ENCODE data around the gene ABCG8.
A peak's percentile ranks its signal among the peaks of the same experiment; 100 is the strongest.
"Not testable (repeated sequence)": the region's sequence is repeated elsewhere in the genome, so short reads cannot be mapped to it uniquely, and the experiment has no call there.

ABCG8 gene

DNA sequence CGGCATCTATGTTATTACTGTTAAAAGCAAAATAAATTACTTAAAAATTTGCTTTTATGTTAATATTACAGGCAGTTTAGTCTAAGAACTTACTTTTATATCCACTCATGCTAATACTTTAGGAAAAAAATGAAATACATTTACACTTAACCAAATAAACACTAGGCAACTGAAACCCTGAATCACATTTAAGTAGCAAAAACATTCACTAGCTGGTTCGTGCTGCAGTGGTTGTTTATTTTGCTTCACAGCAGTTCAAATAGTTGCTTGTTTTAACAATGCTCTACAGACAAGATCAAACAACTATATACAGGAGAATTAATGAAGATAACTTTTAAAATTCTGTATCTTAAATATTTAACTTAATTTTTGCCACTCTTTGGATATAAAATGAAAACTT lies 60.8 kb downstream of the ABCG8 start:
- intact Hi-C loops (cut with DNase I): no loop called here

DNA sequence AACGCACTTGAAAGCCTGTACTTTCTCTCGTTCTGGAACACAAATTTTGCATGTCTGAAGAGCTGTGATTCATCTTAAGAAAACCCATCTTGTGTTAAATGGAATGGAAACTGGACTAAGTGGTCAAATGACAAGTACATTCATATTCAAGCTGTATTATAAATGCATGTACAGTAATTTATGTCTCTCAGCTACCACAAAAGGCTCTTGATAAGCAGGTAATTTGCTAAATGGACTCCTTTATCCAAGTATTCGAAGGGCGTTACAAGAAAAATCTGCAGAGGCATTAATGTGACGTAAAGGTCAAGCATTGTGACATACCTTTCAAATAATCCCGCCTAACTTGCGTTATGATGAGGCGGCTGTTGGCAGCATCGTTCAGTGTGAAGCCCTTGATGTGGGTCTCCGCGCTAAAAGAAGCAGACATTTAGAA lies 66.6 kb downstream of the ABCG8 start:
- no peak for DNase-seq
- intact Hi-C loops (cut with DNase I): no loop called here

More for the DNA sequence above, 60.8 kb downstream of the ABCG8 start:
- no peak for DNase-seq

DNA sequence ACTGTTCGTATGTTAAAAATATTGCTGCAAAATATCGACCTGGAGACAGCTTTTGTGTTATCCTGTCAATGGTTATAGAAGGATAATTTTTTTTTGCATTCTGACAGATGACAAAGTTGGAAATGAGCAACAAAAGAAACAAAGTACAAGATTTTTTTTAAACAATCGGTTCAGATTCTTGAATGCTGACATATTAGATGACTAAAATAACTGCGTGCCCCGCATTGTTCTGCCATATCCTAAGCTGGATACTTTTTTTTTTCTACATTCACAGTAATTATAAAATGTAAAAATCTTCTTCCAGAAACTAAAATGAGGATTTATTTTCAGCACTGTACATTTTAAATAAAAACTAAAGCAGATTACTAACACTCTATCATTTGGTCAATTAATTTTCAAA lies 67.1 kb downstream of the ABCG8 start:
- intact Hi-C loops (cut with DNase I): no loop called here
- DNase-seq: no peak

DNA sequence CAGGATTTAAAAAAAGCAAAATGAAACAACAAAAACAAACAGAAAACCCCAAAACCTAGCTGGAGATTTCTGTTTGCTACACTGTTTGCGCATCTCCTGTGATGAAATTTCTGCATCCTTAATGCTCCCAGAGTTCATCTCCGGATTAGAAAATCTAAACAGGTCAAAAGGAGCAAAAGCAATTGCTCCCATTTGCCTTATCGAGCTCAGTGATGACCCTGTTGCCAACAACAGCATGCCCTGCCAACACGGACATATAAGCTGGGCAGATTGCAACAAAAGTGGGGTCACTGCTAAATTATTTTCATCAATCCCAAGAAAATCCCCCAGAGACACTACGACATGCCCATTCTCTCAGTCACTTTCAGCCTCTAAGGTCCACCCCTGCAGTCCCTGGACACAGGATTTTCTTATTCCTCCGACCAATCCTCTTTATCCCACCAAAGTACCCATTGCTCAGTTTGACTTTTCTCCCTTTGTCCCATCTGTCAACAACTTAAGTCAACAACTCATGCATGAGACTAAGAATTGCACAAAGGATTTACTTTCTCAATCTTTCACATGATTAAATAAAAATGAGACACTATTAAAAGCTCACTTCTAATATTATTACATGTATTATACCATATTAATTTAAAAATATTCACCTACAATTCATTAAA lies 67.8 kb downstream of the ABCG8 start:
- no peak for DNase-seq
- intact Hi-C loops (cut with DNase I): no loop called here

- peak in 1 of 10 donors; percentile 50 for DNase-seq
- intact Hi-C loops (cut with DNase I): not testable (repeated sequence)
Measured at GRCh38 chr2:43911136-43911790, 72.5 kb downstream of the ABCG8 start.

DNA sequence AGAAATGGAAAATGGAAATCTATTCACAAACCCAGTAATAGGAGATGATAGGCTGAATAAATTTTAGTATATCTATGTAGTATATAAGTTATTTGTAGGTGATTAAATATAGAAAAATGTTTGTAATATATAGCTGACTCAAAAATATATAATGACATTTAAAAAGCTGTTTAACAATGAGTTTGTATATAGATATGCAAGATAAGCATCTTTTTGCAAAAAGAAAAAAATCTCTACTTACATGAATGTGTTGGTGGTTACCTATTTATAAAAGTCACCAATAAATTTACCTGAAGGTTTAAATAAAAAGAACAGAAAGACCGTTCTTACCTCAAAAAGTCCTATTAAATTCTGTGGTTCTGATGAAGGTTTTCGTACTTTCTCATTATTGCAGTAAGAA lies 85.7 kb downstream of the ABCG8 start:
- intact Hi-C loops (cut with DNase I): no loop called here
- no peak for DNase-seq

DNA sequence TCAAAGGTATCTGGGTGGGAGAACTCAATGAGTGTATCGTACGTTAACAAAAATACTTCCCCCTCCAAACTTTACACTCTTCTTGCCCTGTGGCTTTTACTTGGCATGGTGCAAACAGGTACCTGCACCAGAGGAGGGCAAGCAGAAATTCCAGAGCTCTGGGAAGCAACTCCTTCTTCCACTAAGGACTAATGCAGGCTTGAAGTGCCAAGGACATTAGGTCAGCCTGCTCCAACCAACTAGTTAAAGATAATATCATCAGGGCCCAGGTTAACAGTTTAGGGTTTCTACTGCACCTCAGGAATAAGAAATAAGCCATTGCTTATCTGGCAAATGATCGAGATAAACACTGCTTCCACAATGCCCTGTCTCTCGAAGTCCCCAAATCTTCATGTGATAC lies 86.7 kb downstream of the ABCG8 start:
- intact Hi-C loops (cut with DNase I): no loop called here
- DNase-seq: no peak

DNA sequence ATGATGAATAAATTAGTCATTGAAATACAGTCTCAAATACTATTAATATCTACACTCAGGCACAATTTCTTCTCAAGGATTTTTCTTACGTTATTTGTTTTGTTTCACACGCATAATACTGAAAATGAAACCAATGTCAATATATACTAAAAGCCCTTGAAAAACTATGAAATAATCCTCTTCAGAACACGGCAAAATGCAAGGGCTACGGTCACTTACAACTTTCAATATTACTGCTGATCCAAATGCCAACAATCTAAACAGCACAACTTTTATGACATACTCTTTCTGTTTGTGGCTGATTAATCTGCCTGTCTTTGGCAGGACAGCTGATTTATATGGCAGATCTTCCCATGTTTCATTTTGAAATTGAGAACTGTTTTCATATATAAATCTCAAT lies 88.7 kb downstream of the ABCG8 start:
- intact Hi-C loops (cut with DNase I): no loop called here
- no peak for DNase-seq

DNA sequence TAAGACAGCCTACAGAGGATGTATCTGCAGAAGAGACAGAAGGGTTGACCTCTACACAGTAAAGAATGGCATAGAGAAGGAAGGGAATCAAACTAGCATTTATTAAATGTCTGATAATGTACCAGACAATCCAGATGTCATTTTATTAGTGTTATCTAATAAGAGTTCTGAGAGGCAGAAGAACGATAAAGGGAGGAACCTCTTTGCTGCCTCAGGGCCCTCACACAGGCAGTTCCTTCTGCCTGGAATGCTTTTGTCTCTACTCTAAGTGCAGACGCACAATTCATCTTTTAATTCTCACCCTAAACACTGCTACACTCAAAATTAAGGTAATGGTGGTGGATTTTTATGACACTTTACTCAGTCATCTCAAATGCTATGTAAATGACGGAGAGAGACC lies 92.5 kb downstream of the ABCG8 start:
- DNase-seq: no peak
- intact Hi-C loops (cut with DNase I): no loop called here

Data from posterior cingulate gyrus (tissue), 11 donors.